RPMI7951 (cell line): ENCODE results near the gene ARHGEF11. TPM values are rescaled to one million over a fixed set of nuclear protein-coding genes. Genes with fewer than 3 reads are reported as not detected.

Source experiments
- DNase-seq: peaks from one replicate; pipeline ENCODE4 v3.0.0-alpha.2; 2012; ENCODE audit warnings: low read depth
- total RNA-seq: library from RNA; depleted of rRNA; stranded (reverse); fragments of >200 nt; shearing (Covaris generic); gene quantifications from 2 replicates; pipeline ENCODE4 v1.2.3, GENCODE V29; 2014

The ARHGEF11 gene
- total RNA-seq, 1 experiment from 2014 or later = 11.4 TPM

DNA sequence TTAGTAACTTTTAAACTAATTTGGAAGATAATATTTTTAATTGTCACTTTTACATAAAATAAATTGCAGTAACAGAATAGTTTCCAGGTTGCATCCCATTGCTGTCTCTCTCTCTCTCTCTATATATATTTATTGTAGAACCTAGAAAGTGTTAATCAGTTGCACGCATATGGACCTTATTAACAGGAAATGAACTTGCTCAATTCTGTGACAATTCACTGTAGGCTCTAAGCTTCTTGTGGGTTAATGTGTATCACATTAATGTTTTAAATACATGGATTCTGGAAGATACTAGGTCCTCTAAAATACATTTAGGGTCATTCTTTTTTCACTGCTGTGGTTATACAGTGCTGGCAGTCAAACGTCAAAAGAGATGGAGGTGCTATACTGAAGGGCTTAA, 92.0 kb downstream of the ARHGEF11 start:
- DNase-seq = no peak

- no peak for DNase-seq
These were observed 94.2 kb downstream of the ARHGEF11 start for GRCh38 chr1:156951371-156951770.

- no peak for DNase-seq
These were observed 96.4 kb downstream of the ARHGEF11 start for GRCh38 chr1:156949127-156949526.

GRCh38 chr1:156948708-156949107, 96.8 kb downstream of the ARHGEF11 start:
- no peak for DNase-seq

GRCh38 chr1:156947818-156948525, 97.6 kb downstream of the ARHGEF11 start:
- DNase-seq = no peak

DNA sequence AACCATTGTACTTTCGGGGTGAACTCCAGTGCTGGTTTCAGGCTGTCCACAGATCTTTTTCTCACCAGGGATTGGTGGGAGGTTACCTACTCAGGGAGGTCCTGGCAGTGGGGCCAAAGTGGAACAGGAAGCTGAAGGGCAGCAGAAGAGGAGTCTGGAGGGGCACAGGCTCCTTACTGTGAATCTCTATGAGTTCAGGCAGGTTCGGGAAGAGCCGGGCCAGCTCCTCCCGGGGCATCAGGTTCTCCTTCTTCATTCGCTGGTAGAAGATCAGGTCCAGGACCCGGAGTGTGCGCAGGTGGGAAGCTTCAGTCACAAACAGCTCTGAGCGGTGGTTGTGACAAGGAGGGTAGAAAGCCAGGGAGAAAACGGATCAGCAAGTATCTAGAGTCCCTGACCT, 98.4 kb downstream of the ARHGEF11 start:
- DNase-seq = no peak

DNA sequence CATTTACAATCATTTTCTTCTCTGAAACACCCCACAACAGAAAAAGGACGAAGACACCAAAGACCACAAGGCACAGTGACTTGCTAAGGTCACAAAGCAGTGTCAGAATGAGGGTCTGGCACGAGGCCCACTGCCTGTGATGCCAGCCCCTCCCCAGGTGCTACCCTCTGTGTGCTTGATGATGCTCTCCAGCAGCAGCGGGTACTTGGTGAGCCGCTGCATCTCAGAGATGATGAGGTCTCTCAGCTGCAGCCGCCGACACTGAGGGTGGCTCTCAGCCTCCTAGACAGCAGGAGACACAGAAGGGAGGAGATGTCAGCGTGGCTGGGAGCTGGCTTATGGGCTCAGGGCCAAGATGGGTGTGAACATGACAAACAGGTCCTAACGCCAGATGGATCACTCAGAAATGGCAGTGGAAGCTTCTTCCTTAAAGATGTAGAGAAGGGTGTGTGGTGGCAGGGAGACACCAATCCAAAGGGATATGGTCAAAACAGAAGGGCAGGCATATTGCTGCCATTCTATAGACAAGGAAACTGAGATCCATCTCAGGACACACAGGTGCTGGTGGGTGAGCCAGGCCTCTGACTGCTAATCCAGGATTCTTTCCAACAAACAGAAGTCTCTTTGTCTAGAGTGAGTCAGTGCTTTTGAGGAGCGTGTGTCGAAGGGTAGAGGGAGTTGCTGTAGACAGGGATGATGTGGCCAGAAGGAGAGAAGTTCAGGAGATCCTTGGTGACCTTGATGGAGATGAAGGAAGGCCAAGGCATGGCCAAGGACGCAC, 99.5 kb downstream of the ARHGEF11 start:
- DNase-seq = no peak

GRCh38 chr1:156944848-156945247, 100.7 kb downstream of the ARHGEF11 start:
- no peak for DNase-seq

DNA sequence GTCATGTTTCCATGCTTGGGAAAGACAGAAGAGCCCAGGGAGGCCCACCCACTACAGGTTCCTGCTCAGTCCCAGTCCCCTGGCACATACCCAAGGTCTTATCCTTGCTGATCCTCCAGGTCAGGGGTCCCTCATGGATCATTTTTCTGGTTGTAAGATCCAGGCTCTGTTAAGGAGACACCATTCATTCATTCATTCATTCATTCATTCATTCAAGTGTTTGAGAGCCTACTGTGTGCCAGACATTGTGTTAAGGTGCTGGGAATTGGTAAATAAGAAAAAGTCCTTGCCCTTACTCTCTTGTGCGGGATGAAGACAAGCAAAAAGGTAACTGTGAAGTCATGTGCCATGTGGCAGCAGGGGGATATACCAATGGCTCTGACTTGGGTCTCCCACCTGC, 101.3 kb downstream of the ARHGEF11 start:
- DNase-seq = no peak

- DNase-seq = no peak
These were observed 101.8 kb downstream of the ARHGEF11 start for GRCh38 chr1:156943756-156944155.

DNA sequence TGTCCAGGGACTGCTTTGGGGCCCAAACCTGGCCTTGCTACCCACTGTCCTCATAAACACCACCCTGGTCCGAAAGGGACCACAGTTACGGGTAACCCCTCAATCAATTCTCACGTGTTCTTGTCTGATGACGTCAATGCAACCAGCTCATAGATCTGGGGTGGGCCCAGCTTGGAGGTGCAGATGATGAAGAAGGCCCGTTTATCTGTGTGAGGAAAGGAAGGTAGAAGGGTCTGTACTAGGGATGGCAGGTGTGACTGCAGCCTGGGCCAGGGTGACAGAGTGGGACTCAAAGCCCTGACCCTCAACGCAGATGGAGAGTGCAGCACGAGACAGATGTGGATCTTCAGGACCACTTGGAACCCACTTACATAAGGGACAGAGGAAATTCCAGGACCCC, 103.0 kb downstream of the ARHGEF11 start:
- DNase-seq = no peak

DNA sequence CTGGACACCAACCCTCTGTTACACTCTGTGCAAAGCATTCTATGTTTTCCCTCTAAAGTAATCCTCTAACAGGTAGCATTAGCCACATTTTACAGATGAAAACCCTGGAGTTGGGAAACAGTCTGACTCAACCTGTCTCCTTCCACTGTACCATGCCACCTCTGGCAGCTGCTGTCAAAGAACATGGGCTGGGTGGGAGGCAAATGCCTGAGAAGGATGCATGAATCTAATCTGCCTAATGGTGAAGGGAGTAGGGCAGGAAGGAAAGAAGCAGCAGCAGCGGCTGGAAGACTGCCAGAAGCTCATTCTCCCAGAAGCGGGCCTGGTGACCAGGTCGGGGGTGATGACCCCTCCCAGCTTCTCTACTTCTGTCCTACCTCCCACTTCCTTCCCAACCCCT, 103.4 kb downstream of the ARHGEF11 start:
- DNase-seq = no peak

- no peak for DNase-seq
These were observed 103.9 kb downstream of the ARHGEF11 start for GRCh38 chr1:156941675-156942074.

- DNase-seq = no peak
These were observed 105.7 kb downstream of the ARHGEF11 start for GRCh38 chr1:156939786-156940334.

DNA sequence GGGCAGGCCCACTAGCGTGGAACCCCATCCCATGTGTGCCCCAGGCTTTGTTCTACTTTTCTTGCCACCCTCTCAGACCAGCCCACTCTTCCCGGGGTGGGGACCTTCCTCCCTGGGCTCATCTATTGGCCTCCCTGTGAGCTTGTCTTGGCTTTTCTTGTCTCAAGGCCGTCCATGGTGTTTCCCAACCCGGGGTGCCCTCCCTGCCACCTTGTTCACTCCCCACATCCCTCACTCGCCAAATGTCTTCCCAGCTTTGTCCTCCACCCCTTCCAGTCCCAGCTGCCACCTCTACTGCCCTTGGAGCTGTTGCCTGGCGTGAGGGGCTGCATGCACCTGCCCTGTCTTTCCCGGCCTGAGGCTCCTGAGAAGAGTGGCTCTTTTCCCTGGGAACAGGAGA, 106.7 kb downstream of the ARHGEF11 start:
- DNase-seq = no peak

DNA sequence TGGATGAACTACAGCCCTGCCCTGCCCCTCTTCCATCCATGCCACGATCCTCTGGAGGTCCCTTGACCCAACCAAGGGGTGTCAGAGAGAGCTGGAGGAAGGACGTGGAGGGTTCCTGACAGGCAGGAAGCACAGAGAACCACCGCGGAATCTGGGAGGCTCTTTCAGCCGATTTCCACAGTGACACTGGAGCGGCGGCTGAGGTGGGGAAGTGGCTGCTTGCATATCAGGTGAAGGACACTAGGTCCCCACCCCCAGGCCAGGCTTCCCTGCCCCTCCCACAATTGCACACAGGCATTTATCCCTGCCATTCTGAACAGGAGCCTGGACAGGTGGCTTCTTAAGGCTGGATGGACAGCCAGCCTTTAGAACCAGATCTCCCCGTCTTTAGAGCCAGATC, 107.7 kb downstream of the ARHGEF11 start:
- DNase-seq = no peak

DNA sequence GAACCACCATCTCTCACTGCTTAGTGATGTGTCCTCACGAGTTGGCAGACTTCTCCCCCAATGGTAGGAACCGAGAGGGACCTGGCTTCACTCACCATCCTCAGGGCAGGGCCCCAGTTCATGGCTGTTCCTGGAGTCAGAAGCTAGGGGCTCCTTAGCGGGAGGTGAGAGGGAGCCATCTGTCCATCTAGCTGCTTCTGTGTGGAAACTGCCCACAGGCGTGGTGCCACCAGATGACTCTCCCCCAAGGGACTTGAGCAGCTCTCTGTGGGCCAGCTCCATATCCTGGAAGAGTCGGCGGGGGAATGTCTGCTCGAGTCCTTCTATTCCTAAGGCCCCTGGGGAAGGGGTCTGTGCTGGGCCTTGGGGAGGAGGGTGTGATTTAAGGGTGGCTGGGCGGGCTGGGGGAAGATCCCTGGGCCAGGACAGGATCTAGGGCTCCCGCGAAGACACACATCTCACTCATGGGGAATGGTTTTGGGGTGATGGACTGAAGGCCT, 108.8 kb downstream of the ARHGEF11 start:
- no peak for DNase-seq

GRCh38 chr1:156936191-156936590, 109.4 kb downstream of the ARHGEF11 start:
- DNase-seq = no peak

DNA sequence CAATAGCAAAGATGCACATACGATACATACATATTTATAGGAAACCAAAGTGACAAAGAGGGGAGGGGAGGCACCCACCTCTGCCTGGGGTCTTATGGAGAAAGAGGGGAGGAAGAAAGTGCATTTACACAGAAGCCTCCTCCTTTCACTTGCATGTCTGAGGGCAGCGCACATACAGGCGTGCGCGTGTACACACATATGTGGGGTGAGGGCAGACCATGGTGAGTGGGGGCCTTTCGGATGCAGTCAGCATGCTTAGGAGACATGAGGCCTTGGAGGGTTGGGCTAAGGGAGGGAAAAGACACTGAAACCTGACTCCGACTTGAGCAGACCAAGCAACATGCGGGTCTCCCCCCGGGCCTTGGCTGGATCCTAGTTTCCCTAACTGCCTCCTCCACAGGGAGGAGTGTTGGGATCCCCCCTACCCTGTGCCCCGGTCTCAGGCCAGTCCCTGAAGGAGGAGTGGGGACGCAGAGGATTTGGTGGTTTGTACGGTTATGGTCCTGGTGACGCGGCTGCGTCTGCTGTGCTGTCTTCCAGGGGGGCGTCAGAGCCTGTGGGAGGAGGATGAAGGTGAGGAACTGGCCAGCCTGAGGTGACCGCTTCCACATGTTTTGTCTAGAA, 109.9 kb downstream of the ARHGEF11 start:
- no peak for DNase-seq

GRCh38 chr1:156933136-156933535, 112.4 kb downstream of the ARHGEF11 start:
- DNase-seq = no peak

DNA sequence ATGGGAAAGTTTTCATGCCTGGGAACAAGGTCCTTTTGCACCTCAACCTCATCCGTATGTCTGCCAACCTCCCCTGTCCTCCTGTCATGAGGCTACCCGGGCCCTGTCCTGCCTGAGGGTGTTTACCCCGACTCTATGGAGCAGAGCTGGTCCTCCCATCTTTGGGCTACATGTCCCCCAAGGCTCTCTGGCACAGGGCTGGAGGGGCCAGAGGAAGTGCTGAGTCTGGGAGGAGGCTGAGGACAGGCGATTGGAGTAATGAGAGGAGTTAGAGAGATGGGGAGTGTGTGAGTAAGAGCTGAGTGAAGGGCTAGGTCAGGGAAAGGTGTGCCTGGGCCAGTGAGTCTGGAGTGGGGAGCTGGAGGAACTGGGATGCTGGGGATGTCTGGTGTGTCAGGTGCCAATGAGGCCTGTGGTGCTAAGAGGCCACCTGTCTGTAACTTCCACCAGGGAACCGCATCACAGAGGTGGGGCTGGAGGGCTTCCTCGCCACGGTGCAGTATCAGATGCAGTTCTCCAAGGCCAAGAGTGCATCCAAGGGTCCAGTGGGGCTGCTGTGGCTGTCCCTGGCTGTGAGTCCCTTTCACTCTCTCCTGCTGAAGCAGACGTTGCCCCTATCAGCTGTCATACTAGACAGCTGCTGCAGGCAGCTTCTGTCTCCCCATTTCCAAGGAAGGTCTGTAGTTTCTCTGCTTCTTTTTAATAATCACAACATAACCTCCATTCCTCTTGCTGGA, 113.4 kb downstream of the ARHGEF11 start:
- DNase-seq = no peak
